GM12878 (cell line): ENCODE results near the gene LRRC23. TPM values are rescaled to one million over a fixed set of nuclear protein-coding genes. Genes with fewer than 3 reads are reported as not detected.
A peak's percentile ranks its signal among the peaks of the same experiment; 100 is the strongest.

Experiments used
- ATAC-seq: fragments of 200-7000 bp; cut with Tn5 transposase; 3 replicates; pipeline ENCODE4 v1.9.1; 2020; ENCODE audit warnings: mild to moderate bottlenecking, moderate library complexity
- BruUV-seq: library from RNA; stranded (reverse); fragments of 400-500 nt; replicated peaks from 2 replicates; lab custom pipeline; 2021; lab: Mats Ljungman, UMichigan
- CTCF ChIA-PET: fragments of 300-600 bp; sonication (Branson Sonifier 250); formaldehyde crosslinking; extraction: SDS; loops from one replicate; lab custom pipeline; 2021; ENCODE audit warnings: inconsistent platforms; lab: Yijun Ruan, JAX
- POLR2A ChIA-PET: fragments of 350-600 bp; formaldehyde crosslinking; extraction: SDS; loops from one replicate; lab custom pipeline; 2021; ENCODE audit warnings: inconsistent platforms; lab: Charles Lee
- RAD21 ChIA-PET: fragments of 300-600 bp; sonication (Branson Sonifier 250); formaldehyde crosslinking; loops from one replicate; lab custom pipeline; 2023; ENCODE audit warnings: antibody characterized with exemption; ENCODE audit not compliant: unreplicated experiment; lab: Charles Lee
- SMC1A ChIA-PET: fragments of 300-600 bp; sonication (Branson Sonifier 250); formaldehyde crosslinking; loops from one replicate; lab custom pipeline; 2023; ENCODE audit not compliant: unreplicated experiment, uncharacterized antibody; lab: Charles Lee
- DNase-seq: peaks from one replicate; pipeline ENCODE4 v3.0.0-alpha.2; 2011; ENCODE audit warnings: low read depth, low spot score
- FAIRE-seq: peaks from 3 replicates; lab custom pipeline; 2011; peaks lifted over from hg19 to GRCh38; lab: Jason Lieb, UNC
- H2AFZ ChIP-seq: 2 replicates; pipeline ENCODE4 v1.6.0; 2011; ENCODE audit warnings: low read depth, low read length, control low read depth; ENCODE audit not compliant: control insufficient read depth
- H3K27ac ChIP-seq: 2 replicates; pipeline ENCODE4 v1.5.1; 2011; ENCODE audit warnings: control low read depth; ENCODE audit not compliant: control insufficient read depth, insufficient read depth
- H3K27me3 ChIP-seq, 2 experiments: replicated peaks in 1 of 2; 2 replicates each; pipeline versions ENCODE4 v1.6.0 to v1.6.1; 2011; ENCODE audit warnings: low read length in 1 of 2; ENCODE audit not compliant: control insufficient read depth in 2 of 2, insufficient read depth in 2 of 2
- H3K36me3 ChIP-seq, 2 experiments: 2 replicates each; pipeline ENCODE4 v1.5.1; 2011; ENCODE audit warnings: low read length in 1 of 2; ENCODE audit not compliant: control insufficient read depth in 2 of 2, insufficient read depth in 2 of 2
- H3K4me1 ChIP-seq: 2 replicates; pipeline ENCODE4 v1.6.1; 2011; ENCODE audit warnings: mild to moderate bottlenecking, low read length, moderate library complexity, mixed read lengths; ENCODE audit not compliant: control insufficient read depth, insufficient read depth
- H3K4me2 ChIP-seq: 2 replicates; pipeline ENCODE4 v1.6.0; 2011; ENCODE audit warnings: control low read depth; ENCODE audit not compliant: control insufficient read depth, insufficient read depth
- H3K4me3 ChIP-seq: fragments of 200-600 bp; sonication (generic); 2 replicates; pipeline ENCODE4 v1.5.1; 2016
- H3K79me2 ChIP-seq: 2 replicates; pipeline ENCODE4 v1.6.0; 2011; ENCODE audit warnings: low read length; ENCODE audit not compliant: control insufficient read depth, insufficient read depth
- H3K9ac ChIP-seq: 2 replicates; pipeline ENCODE4 v1.8.0; 2011; ENCODE audit warnings: low read length, control low read depth, mixed read lengths; ENCODE audit not compliant: control insufficient read depth, insufficient read depth
- H3K9me3 ChIP-seq: replicated peaks from 3 replicates; pipeline ENCODE4 v1.5.1; 2011; ENCODE audit warnings: mild to moderate bottlenecking, low read length; ENCODE audit not compliant: control insufficient read depth, insufficient read depth
- H4K20me1 ChIP-seq: 2 replicates; pipeline ENCODE4 v1.6.0; 2011; ENCODE audit not compliant: control insufficient read depth, insufficient read depth
- ASH2L ChIP-seq: fragments of 300-600, 200-600 bp; sonication (generic); IDR thresholded peaks from 2 replicates; pipeline ENCODE4 v1.6.1; 2017; ENCODE audit warnings: low read depth, mild to moderate bottlenecking, borderline replicate concordance
- BHLHE40 ChIP-seq, 2 experiments: fragments of 450-650 bp in 1 of 2; IDR thresholded peaks; 2 replicates each; pipeline ENCODE4 v1.6.1; 2011 to 2017; ENCODE audit warnings: low read depth in 2 of 2, borderline replicate concordance in 1 of 2, improper control_type of control experiment in 1 of 2, low read length in 1 of 2, mild to moderate bottlenecking in 1 of 2
- BRCA1 ChIP-seq: IDR thresholded peaks from 2 replicates; pipeline ENCODE4 v1.6.1; 2011; ENCODE audit warnings: low read depth, low read length, improper control_type of control experiment
- CHD1 ChIP-seq: IDR thresholded peaks from 2 replicates; pipeline ENCODE4 v1.6.1; 2012; ENCODE audit warnings: low read depth, low read length, improper control_type of control experiment
- EGR1 ChIP-seq, 2 experiments: IDR thresholded peaks; 1 replicate in 1 of 2; 2 replicates in 1 of 2; pipeline ENCODE4 v1.6.1; 2011 to 2012; ENCODE audit warnings: low read depth in 2 of 2, low read length in 2 of 2, borderline replicate concordance in 1 of 2, mild to moderate bottlenecking in 1 of 2, moderate library complexity in 1 of 2
- HCFC1 ChIP-seq: fragments of 150-350 bp; IDR thresholded peaks from 2 replicates; pipeline ENCODE4 v1.6.1; 2014; ENCODE audit warnings: low read length
- HDGF ChIP-seq: fragments of 450-650 bp; IDR thresholded peaks from 2 replicates; pipeline ENCODE4 v1.6.1; 2016; ENCODE audit warnings: antibody characterized with exemption
- HSF1 ChIP-seq: fragments of 150-350 bp; IDR thresholded peaks from 2 replicates; pipeline ENCODE4 v1.6.1; 2014; ENCODE audit warnings: mild to moderate bottlenecking, low read depth, low read length
- MEF2B ChIP-seq: fragments of 450-650 bp; IDR thresholded peaks from 2 replicates; pipeline ENCODE4 v1.6.1; 2018; ENCODE audit warnings: mild to moderate bottlenecking, moderate library complexity; ENCODE audit not compliant: partially characterized antibody, poor library complexity, severe bottlenecking
- NR2F1 ChIP-seq: fragments of 450-650 bp; conservative IDR thresholded peaks from 2 replicates; pipeline ENCODE4 v1.6.1; 2017; ENCODE audit warnings: mild to moderate bottlenecking
- NRF1 ChIP-seq: conservative IDR thresholded peaks from 2 replicates; pipeline ENCODE4 v1.6.1; 2011; ENCODE audit warnings: mild to moderate bottlenecking, low read depth, low read length, improper control_type of control experiment
- PAX5 ChIP-seq: IDR thresholded peaks from 2 replicates; pipeline ENCODE4 v1.6.1; 2011; ENCODE audit warnings: low read depth, low read length, borderline replicate concordance
- SMARCA5 ChIP-seq: fragments of 450-650 bp; IDR thresholded peaks from 2 replicates; pipeline ENCODE4 v1.6.1; 2017; ENCODE audit warnings: mild to moderate bottlenecking
- TCF3 ChIP-seq: IDR thresholded peaks from 2 replicates; pipeline ENCODE4 v1.6.1; 2012; ENCODE audit warnings: low read depth, mild to moderate bottlenecking, low read length, borderline replicate concordance; ENCODE audit not compliant: insufficient read depth
- TCF7 ChIP-seq: IDR thresholded peaks from 2 replicates; pipeline ENCODE4 v1.6.1; 2014; ENCODE audit warnings: antibody characterized with exemption, borderline replicate concordance
- ZBTB11 ChIP-seq: fragments of 450-650 bp; formaldehyde crosslinking; IDR thresholded peaks from 2 replicates; pipeline ENCODE4 v1.5.0; 2022; ENCODE audit warnings: mild to moderate bottlenecking, missing genetic modification characterization
- ZNF207 ChIP-seq: fragments of 450-650 bp; IDR thresholded peaks from 2 replicates; pipeline ENCODE4 v1.6.1; 2014; ENCODE audit warnings: antibody characterized with exemption, mild to moderate bottlenecking, borderline replicate concordance
- WGBS: methylation state at CpG from one replicate; pipeline ENCODE4 v1.1.6; 2016; ENCODE audit warnings: low lambda C conversion rate; ENCODE audit not compliant: insufficient replicate concordance, insufficient coverage; ENCODE audit errors: missing lambda C conversion rate; 5-methylcytosine and 5-hydroxymethylcytosine counted together
- in situ Hi-C: fragments of 300-500 bp; cut with MboI; formaldehyde crosslinking; loops from 9 replicates; pipeline ENCODE4 v1.14.3; 2018; ENCODE audit warnings: mixed read lengths
- intact Hi-C: fragments of 100-400 bp; cut with micrococcal nuclease; formaldehyde crosslinking; loops from one replicate; pipeline ENCODE4 v1.14.2; 2022; ENCODE audit not compliant: unreplicated experiment
- polyA plus RNA-seq, 11 experiments: library from polyadenylated mRNA; depleted of rRNA in 4 of 11; unstranded in 6 of 11; stranded (reverse) in 5 of 11; fragments of >200 nt; fragmentation: Nextera tagmentation in 4 of 11; fragmentation: Illumina TruSeq in 1 of 11; extraction: Ambion mirVana in 4 of 11; extraction: Trizol in 1 of 11; gene quantifications; 1 replicate in 1 of 11; 2 replicates in 10 of 11; pipeline versions ENCODE4 v1.2.1 to v1.2.3, GENCODE V29; 2011 to 2016; ENCODE audit warnings: inconsistent platforms in 2 of 11, missing spikeins in 2 of 11, low read depth in 1 of 11
- total RNA-seq, 4 experiments: library from RNA; depleted of rRNA in 3 of 4; stranded (reverse); fragments of >200 nt in 3 of 4; fragmentation: Illumina TruSeq in 1 of 4; extraction: Trizol in 1 of 4; gene quantifications; 2 replicates each; pipeline versions ENCODE4 v1.2.1 to v1.2.3, GENCODE V29; 2013 to 2021

The LRRC23 gene
- total and polyA plus RNA-seq, 10 of the 15 experiments (the other 5 are each of a cell fraction or from before 2014, with no cell fraction given): 1.4 to 6.9 (median 3.4) TPM

GRCh38 chr12:6873094-6874014 is 31.3 kb upstream of the LRRC23 start, which contains the start of gene SPSB2:
TSS of gene SPSB2 (minus strand) at chr12:6873303. CDS start at chr12:6872901, 402 bp downstream.
- H3K4me2 ChIP-seq: peak within 1 kb of the TSS; percentile 100
- H3K79me2 ChIP-seq: peaks cover 27% of the 10 kb centered on the region
- FAIRE-seq: no peak
- intact Hi-C loops: loop anchor here (1.0 kb wide), 1 partner anchor 18 kb away; no protein-coding TSS in a partner anchor
- ChIA-PET POLR2A (interaction anchor here (0.6 to 5.0 kb wide), 22 partner anchors 9 to 184 kb away, joined by 3 to 52 read pairs (median 4); partner anchors contain the start of genes C12orf57, CDCA3, COPS7A and ENO2), CTCF (interaction anchor here (0.6 to 9.5 kb wide), 44 partner anchors 8 to 239 kb away, joined by 3 to 173 read pairs (median 5); partner anchors contain the start of genes C12orf57, C1R, C1RL and CDCA3), RAD21 (interaction anchor here (0.7 to 5.3 kb wide), 18 partner anchors 9 to 239 kb away, joined by 3 to 41 read pairs (median 4); partner anchors contain the start of genes C12orf57, CDCA3, LRRC23 and MLF2), SMC1A (interaction anchor here (0.6 to 4.5 kb wide), 12 partner anchors 8 to 120 kb away, joined by 3 to 41 read pairs (median 4); partner anchors contain the start of genes C12orf57, CDCA3, MLF2 and RNU7-1)
- H3K9ac ChIP-seq: peak within 1 kb of the TSS; percentile 73
- no peaks in the 10 kb centered on the region for H3K9me3 ChIP-seq
- peak; percentile 91 for ATAC-seq
- no TSS peak for BruUV-seq
- H4K20me1 ChIP-seq: peaks cover 16% of the 10 kb centered on the region
- peaks cover 30% of the 10 kb centered on the region for H3K4me1 ChIP-seq
- 3% methylated on average over 49 of the region's 66 CpGs for WGBS
- no peaks in the 10 kb centered on the region for H3K27me3 ChIP-seq
- H3K27ac ChIP-seq: peak within 1 kb of the TSS; percentile 59
- in situ Hi-C loops: no loop called here
- H2AFZ ChIP-seq: peak within 1 kb of the TSS; percentile 71
- peak; percentile 69 for DNase-seq
- peak within 1 kb of the TSS; percentile 87 for H3K4me3 ChIP-seq
- H3K36me3 ChIP-seq: peaks cover 20 to 31% of the 10 kb centered on the region in 2 experiments
- TF ChIP-seq BHLHE40 (IDR thresholded peaks at IDR 0.05; ENCODE audit: borderline replicate concordance in 1 of 2, low read depth in 2 of 2, low read length in 1 of 2) (peak; percentile 3 to 17; a peak in 1 of 4 replicates), TCF7 (no peak), SMARCA5 (peak; percentile 22; the same call in 1 of the 2 replicates), PAX5 (peak; percentile 58; the same call in 1 of the 2 replicates), HSF1 (no peak), HCFC1 (peak; percentile 32; the same call in 1 of the 2 replicates), ZNF207 (0 out of 2 replicates have a peak, but pooled peaks have one; percentile 25), ZBTB11 (CRISPR knock-in tag) (peak; percentile 49; the same call in 1 of the 2 replicates), EGR1 (IDR thresholded peaks at IDR 0.05; ENCODE audit: borderline replicate concordance in 1 of 2, low read depth in 2 of 2, low read length in 2 of 2) (peak in 1 of 2 experiments; percentile 79; a peak in 2 of 3 replicates), TCF3 (0 out of 2 replicates have a peak, but pooled peaks have one; percentile 5), BRCA1 (0 out of 2 replicates have a peak, but pooled peaks have one; percentile 7), NR2F1 (peak; percentile 20; the same call in 1 of the 2 replicates), ASH2L (no peak), NRF1 (no peak), HDGF (peak; percentile 36; the same call in 1 of the 2 replicates), MEF2B (peak; percentile 78), CHD1 (no peak)
